Breast epithelium (tissue), 4 donors: ENCODE results near the gene AUH. TPM values are rescaled to one million over a fixed set of nuclear protein-coding genes. Genes with fewer than 3 reads are reported as not detected.

Experiments used
- DNase-seq, 2 donors: peaks; one replicate each; pipeline ENCODE4 v3.0.0-alpha.2; 2019; ENCODE audit warnings: low spot score in 2 of 2
- H3K27ac ChIP-seq, 2 donors: fragments of 200-600 bp; sonication (generic) in 1 of 2; one replicate each; pipeline ENCODE4 v1.5.1; 2016 to 2019; ENCODE audit warnings: mild to moderate bottlenecking in 1 of 2
- H3K27me3 ChIP-seq, 2 donors: fragments of 200-600 bp; sonication (generic) in 1 of 2; one replicate each; pipeline versions ENCODE4 v1.5.1 to v1.6.0; 2017 to 2019; ENCODE audit warnings: control low read depth in 1 of 2, mild to moderate bottlenecking in 1 of 2
- H3K36me3 ChIP-seq: fragments of 200-600 bp; one replicate; pipeline ENCODE4 v1.5.1; 2019
- H3K4me1 ChIP-seq, 2 donors: fragments of 200-600 bp; sonication (generic); one replicate each; pipeline ENCODE4 v1.5.1; 2016 to 2019; ENCODE audit warnings: control low read depth in 1 of 2
- H3K4me3 ChIP-seq, 3 donors: fragments of 200-600 bp; sonication (generic); 1 replicate in 2 of 3; 2 replicates in 1 of 3; pipeline ENCODE4 v1.5.1; 2016 to 2019; ENCODE audit warnings: mild to moderate bottlenecking in 3 of 3, moderate library complexity in 2 of 3
- H3K9me3 ChIP-seq, 2 donors: fragments of 200-600 bp; sonication (generic) in 1 of 2; one replicate each; pipeline ENCODE4 v1.5.1; 2016 to 2019; ENCODE audit warnings: control low read depth in 1 of 2
- POLR2A ChIP-seq: fragments of 450-650 bp; IDR thresholded peaks from one replicate; pipeline ENCODE4 v1.6.1; 2016; ENCODE audit warnings: antibody characterized with exemption, mild to moderate bottlenecking, moderate library complexity
- POLR2AphosphoS5 ChIP-seq, 3 donors: sonication (generic); formaldehyde crosslinking; IDR thresholded peaks; one replicate each; pipeline ENCODE4 v1.6.1; 2017; ENCODE audit warnings: antibody characterized with exemption in 3 of 3
- intact Hi-C: fragments of 100-400 bp; cut with DNase I; formaldehyde crosslinking; loops from one replicate; pipeline ENCODE4 v1.15.1; 2023; ENCODE audit warnings: low total_unique reads
- total RNA-seq, 3 donors: library from RNA; depleted of rRNA; stranded (reverse); fragments of >200 nt; gene quantifications; one replicate each; pipeline ENCODE4 v1.1.0, GENCODE V29; 2016
- TF ChIP-seq, protein P1 (sequence below), 3 donors: fragments of 450-650 bp; IDR thresholded peaks; one replicate each; pipeline ENCODE4 v1.5.1; 2016 to 2017; ENCODE audit warnings: antibody characterized with exemption in 3 of 3, mild to moderate bottlenecking in 3 of 3, moderate library complexity in 3 of 3

AUH gene
- total RNA-seq, 3 donors from 2014 or later: 34.2 to 64.4 (median 50.8) TPM

DNA sequence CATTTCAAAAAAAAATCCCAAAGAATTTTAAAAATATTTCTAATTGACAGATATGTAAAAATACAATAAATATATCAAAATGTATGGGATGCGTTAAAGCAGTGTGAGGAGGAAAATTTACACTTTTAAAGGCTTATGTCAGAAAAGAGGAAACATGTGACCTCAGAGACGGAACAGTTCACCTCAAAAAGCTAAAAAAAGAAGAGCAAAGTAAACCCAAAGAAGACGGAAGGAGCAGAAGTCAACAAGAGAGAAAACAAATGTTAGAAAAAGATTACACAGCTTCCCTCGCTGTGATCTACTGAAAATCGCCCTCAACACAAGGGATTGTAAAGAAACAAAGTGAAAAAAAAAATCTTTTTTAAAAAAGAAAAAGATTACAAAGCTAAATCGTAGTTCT is 186.9 kb downstream of the AUH start:
- Histone ChIP-seq H3K4me3 (no peak overlapping the region), H3K27ac (no peak overlapping the region), H3K27me3 (no peaks in the 10 kb centered on the region), H3K4me1 (peaks cover 0 to 10% of the 10 kb centered on the region in 2 donors), H3K36me3 (no peaks in the 10 kb centered on the region), H3K9me3 (peaks cover 7 to 16% of the 10 kb centered on the region in 2 donors)
- TF ChIP-seq, protein P1, sequence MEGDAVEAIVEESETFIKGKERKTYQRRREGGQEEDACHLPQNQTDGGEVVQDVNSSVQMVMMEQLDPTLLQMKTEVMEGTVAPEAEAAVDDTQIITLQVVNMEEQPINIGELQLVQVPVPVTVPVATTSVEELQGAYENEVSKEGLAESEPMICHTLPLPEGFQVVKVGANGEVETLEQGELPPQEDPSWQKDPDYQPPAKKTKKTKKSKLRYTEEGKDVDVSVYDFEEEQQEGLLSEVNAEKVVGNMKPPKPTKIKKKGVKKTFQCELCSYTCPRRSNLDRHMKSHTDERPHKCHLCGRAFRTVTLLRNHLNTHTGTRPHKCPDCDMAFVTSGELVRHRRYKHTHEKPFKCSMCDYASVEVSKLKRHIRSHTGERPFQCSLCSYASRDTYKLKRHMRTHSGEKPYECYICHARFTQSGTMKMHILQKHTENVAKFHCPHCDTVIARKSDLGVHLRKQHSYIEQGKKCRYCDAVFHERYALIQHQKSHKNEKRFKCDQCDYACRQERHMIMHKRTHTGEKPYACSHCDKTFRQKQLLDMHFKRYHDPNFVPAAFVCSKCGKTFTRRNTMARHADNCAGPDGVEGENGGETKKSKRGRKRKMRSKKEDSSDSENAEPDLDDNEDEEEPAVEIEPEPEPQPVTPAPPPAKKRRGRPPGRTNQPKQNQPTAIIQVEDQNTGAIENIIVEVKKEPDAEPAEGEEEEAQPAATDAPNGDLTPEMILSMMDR (IDR thresholded peaks at IDR 0.05): no peak
- TF ChIP-seq POLR2AphosphoS5 (IDR thresholded peaks at IDR 0.05) (no peak), POLR2A (no peak)
- DNase-seq: no peak
- intact Hi-C loops: no loop called here

DNA sequence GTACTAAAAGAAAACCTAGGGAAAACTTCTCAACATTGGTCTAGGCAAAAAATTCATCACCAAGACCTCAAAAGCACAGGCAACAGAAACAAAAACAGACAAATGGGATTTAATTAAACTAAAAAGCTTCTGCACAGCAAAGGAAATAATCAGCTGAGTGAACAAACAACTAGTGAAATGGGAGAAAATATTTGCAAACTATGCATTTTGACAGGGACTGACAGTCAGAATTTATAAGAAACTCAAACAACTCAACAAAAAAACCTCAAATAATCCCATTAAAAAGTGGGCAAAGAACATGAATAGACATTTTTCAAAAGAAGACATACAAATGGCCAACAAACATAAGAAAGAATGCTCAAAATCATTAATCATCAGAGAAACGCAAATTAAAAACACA is 189.4 kb downstream of the AUH start:
- Histone ChIP-seq H3K4me3 (no peak overlapping the region), H3K27me3 (no peaks in the 10 kb centered on the region), H3K36me3 (no peaks in the 10 kb centered on the region), H3K4me1 (peaks cover 0 to 4% of the 10 kb centered on the region in 2 donors), H3K27ac (no peak overlapping the region), H3K9me3 (peaks cover 7 to 16% of the 10 kb centered on the region in 2 donors)
- no peak for DNase-seq
- intact Hi-C loops: no loop called here
- TF ChIP-seq, protein P1 (IDR thresholded peaks at IDR 0.05): no peak
- TF ChIP-seq POLR2AphosphoS5 (IDR thresholded peaks at IDR 0.05): no peak

DNA sequence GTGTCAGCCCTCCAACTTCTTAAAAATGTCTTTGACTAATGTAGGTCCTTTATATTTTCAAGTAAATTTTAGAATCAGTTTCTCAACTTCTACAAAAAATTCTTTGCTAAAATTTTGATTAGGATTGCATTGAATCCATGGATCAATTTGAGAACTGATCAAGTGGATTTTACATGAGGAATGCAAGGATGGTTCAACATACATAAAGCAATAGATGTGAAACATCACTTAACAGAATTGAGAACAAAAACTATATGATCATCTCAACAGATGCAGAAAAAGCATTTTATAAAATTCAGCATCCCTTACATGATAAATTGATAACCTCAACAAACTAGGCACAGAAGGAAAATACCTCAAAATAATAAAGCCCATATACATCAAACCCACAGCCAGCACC is 190.8 kb downstream of the AUH start:
- intact Hi-C loops: no loop called here
- no peak for TF ChIP-seq POLR2AphosphoS5 (IDR thresholded peaks at IDR 0.05)
- no peak for TF ChIP-seq POLR2A
- TF ChIP-seq, protein P1 (IDR thresholded peaks at IDR 0.05): no peak
- Histone ChIP-seq H3K4me1 (no peaks in the 10 kb centered on the region), H3K4me3 (no peak overlapping the region), H3K9me3 (peaks cover 7 to 16% of the 10 kb centered on the region in 2 donors), H3K27ac (no peak overlapping the region), H3K27me3 (no peaks in the 10 kb centered on the region), H3K36me3 (no peaks in the 10 kb centered on the region)
- DNase-seq: no peak

DNA sequence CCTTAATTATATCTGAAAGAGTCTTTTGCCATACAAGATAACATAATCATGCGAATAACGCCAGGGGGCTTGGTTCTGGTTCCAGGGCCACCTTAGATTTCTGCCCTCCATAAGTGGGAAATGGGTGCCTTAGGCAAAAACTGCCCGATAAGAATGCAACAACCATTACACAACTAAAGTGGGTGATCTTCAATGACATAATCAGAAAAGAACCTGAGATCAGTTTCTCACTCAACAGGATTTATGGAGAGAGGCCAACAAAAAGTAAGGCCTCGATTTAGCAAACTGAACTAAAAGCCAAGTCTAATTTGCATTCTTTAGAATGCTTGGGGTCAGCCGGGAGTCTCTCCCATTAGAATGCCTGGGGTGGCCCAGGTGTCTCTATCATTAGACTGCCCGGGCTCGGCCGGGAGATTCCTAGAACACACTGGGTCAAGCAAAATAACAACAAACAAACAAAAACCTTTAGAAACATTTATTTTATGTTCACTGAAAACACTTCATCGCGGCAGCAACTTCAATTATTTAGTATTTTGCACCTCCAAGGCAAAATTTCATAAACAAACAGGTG is 194.8 kb downstream of the AUH start:
- peaks cover 7 to 16% of the 10 kb centered on the region in 2 donors for H3K9me3 ChIP-seq
- H3K27ac ChIP-seq: no peak overlapping the region
- TF ChIP-seq, protein P1 (IDR thresholded peaks at IDR 0.05): no peak
- TF ChIP-seq POLR2A: no peak
- no peak for TF ChIP-seq POLR2AphosphoS5 (IDR thresholded peaks at IDR 0.05)
- intact Hi-C loops: no loop called here
- no peak for DNase-seq
- no peak overlapping the region for H3K4me3 ChIP-seq
- no peaks in the 10 kb centered on the region for H3K36me3 ChIP-seq
- H3K27me3 ChIP-seq: no peaks in the 10 kb centered on the region
- H3K4me1 ChIP-seq: no peaks in the 10 kb centered on the region

DNA sequence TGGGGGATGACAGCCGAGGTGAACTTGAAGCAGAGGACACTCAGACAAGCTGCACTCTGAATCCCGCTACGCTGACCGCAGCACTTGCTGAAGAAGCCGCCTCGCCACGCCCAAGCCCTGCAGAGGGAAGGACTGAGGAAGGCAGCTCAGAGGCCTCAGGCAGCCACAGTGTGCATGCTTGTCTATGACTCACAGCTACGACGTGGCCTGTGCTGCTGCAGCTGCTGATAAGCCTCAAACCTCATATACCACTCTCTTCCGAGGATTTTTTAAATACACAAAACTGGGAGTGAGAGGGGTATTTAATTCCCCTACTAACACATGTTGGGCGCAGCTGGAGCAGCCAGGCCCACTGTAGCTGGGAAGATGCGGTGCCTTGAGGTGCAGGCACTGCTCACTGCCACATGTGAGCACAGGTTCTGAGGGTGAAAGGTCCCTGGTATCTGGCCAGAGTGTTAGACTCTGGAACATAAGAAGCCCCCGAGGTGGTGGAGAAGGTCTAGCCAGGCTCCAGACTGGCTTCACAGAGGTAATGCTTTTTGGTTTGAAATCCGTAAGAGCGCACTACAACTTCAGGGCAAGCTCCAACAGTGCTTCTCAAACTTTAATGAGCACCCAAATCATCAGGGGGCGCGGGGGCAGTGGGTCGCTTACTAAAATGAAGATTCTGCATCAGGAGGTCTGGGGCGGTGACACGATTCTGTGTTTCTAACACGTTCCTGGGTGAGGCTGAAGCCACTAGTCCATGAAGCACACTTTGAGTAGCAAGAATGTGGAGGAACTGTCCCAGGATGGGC is 196.8 kb downstream of the AUH start:
- peak; percentile 26 to 61 for DNase-seq
- TF ChIP-seq POLR2AphosphoS5 (IDR thresholded peaks at IDR 0.05): no peak
- Histone ChIP-seq H3K4me1 (no peaks in the 10 kb centered on the region), H3K36me3 (no peaks in the 10 kb centered on the region), H3K9me3 (no peaks in the 10 kb centered on the region), H3K27ac (no peak overlapping the region), H3K4me3 (no peak overlapping the region), H3K27me3 (no peaks in the 10 kb centered on the region)
- intact Hi-C loops: loop anchor here (1.0 to 5.0 kb wide), 2 partner anchors 42 to 457 kb away; no protein-coding TSS in a partner anchor

Other genes with a start within 250 kb of the AUH start
- gene NFIL3, start 61.9 kb upstream of the AUH start, total RNA-seq: 10 to 100 TPM; 65.1 to 87.2 (median 74.9) TPM